Stimulated activated CD4-positive, alpha-beta T cell treated with anti-CD3 and anti-CD28 coated beads, Interleukin-4, amount 100 ng/mL, for 24 hours (primary cell): Measurements from ENCODE around the gene PTCD3.

Source experiments
- DNase-seq: peaks from one replicate; pipeline ENCODE4 v3.0.0-alpha.2; 2020

Gene PTCD3

DNA sequence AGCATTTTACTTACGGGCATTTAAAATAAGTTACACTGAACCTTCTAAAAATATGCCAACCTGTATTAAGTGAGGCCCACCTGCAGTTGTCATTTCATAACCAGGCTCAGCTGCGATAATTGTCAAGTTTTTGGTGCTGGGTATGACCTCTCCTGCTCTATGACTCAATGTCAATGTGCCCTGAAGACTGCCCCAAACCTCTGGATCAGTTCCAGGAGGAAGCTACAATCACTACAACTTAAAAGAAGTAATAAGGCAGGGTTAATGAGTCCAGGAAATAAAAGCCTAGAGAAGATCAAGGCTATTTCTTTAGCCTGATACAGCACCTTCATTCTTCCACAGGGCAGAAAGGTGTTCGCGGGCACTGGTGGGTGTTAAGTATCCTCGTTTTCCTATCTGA lies 23.3 kb upstream of the PTCD3 start:
- DNase-seq: no peak

DNA sequence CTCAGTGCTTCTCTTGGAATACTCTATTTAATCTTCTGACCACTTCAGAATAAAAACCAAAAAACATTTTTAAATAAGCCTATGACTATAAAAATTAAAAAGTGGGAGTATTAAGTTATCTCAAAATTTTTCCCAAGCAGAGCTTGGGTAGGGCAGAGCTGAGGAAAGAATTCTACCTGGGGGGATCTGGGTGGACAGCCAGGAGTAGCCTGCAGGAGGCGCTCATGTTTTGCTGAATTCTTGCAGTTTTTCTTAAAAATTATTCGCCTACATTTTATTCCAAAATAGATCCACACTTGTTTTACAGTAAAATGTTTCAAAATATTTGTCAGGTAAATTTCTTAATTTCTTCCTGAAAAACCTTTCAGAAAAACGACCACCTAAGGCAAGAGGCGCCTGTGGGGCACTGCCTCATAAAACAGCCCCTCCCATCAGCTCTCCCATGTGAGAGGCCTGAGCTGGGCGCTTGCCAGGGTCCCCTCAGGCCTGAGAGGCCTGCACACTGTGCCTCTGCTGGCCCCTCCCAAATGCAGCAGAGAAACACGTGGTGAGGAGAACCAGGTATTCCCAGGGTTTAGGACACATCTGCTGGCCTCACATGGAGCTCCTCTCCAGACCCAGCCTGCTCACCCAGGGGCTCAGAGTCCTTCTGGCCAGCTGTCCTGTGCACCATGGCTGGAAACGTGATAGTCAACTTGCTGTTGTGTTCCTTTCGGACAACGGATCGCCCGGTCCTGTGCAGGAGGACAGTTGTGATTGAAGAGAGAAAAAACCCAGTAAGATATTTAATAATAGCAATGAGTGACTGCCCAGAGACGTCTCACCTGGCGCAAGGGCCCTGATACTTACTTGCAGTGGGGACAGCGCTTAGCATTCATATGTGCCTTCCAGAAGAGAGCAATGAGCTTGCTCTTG lies 17.8 kb upstream of the PTCD3 start:
- DNase-seq: no peak

- no peak for DNase-seq
Measured at GRCh38 chr2:86094229-86094628, 11.8 kb upstream of the PTCD3 start.

DNA sequence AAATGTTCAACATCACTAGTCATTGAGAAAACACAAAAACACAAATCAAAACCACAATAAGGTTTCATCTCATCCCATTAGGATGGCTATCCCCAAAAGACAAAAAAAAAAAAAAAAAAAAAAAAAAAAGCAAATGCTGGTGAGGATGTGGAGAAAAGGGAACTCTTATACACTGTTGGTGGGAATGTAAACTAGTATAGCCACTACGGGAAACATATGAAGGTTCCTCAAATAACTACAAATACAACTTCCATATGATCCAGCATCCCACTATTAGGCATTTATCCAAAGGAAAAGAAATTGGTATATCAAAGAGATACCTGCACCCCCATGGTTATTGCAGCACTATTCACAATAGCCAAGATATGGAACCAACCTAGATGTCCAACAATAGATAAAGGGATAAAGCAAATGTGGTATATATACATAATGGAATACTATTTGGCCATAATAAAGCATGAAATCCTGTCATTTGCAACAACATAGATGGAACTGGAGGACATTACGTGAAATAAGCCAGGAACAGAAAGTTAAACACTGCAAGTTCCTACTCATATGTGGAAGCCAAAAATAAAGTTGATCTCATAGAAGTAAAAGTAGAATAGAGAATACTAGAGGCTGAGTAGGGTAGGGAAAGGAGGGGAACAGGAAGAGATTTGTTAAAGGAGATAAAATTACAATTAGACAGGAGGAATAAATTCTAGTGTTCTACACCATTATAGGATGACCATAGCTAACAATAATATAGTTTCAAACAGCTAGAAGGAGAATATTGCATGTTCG lies 8.7 kb upstream of the PTCD3 start:
- no peak for DNase-seq

- no peak for DNase-seq
Measured at GRCh38 chr2:86097913-86098312, 8.1 kb upstream of the PTCD3 start.

GRCh38 chr2:86102157-86102556 lies 3.9 kb upstream of the PTCD3 start:
- no peak for DNase-seq

- DNase-seq: peak; percentile 87
Measured at GRCh38 chr2:86105252-86105968, 625 bp upstream of the PTCD3 start, which contains the start of gene POLR1A. TSS of gene POLR1A (minus strand) at chr2:86105886. CDS start at chr2:86105776, 110 bp downstream.

DNA sequence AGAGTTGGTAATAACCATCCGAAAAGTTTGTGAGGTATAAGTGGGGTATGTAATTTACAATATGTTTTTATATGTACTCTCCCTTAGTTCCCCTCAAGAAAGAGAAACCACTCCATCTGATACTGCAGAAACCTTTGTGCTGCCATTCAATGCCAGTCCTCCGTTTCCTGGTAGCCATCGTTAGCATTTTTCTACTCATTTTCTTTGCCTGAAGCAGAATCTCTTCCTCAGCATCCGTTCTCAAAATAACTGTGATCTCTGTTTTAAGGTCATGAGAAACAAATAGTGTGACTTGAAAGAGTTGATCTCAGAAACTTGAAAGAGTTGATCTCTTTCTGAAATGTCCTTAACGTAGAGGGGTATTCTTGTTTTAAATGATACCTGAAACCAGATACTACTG lies 996 bp downstream of the PTCD3 start:
- no peak for DNase-seq

GRCh38 chr2:86118130-86118529 lies 12.1 kb downstream of the PTCD3 start:
- no peak for DNase-seq

DNA sequence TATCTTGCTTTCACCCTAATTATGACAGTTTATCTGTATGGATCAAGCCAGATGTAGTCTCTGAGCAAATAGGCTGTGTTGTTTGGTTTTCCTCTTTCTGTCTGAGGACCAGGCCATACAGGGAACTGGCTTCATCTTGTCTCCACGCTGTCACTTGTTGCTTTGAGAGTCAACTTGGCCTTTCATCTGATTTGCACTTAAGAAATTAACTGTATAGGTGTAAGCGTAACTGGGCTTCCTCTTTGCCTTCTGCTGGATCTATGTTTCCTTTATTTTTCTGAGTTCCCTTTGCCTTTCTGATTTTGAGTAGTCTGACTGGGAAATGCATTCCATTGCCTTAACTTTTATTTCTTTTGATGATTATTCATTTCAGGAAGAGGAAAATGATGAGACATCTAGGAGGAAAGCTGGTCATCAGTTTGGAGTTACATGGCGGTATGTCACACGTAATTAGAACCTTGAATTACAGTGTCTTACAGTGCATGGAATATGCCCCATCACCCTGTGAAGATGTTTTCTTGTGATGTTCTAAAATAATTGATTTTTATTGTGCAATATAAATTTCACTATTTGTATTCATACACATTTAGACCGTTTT lies 17.4 kb downstream of the PTCD3 start:
- no peak for DNase-seq

GRCh38 chr2:86124683-86125082 lies 18.6 kb downstream of the PTCD3 start:
- no peak for DNase-seq

- no peak for DNase-seq
Measured at GRCh38 chr2:86134709-86135108, 28.7 kb downstream of the PTCD3 start.

GRCh38 chr2:86135653-86136052 lies 29.6 kb downstream of the PTCD3 start:
- no peak for DNase-seq

- no peak for DNase-seq
Measured at GRCh38 chr2:86136141-86136540, 30.1 kb downstream of the PTCD3 start.

DNA sequence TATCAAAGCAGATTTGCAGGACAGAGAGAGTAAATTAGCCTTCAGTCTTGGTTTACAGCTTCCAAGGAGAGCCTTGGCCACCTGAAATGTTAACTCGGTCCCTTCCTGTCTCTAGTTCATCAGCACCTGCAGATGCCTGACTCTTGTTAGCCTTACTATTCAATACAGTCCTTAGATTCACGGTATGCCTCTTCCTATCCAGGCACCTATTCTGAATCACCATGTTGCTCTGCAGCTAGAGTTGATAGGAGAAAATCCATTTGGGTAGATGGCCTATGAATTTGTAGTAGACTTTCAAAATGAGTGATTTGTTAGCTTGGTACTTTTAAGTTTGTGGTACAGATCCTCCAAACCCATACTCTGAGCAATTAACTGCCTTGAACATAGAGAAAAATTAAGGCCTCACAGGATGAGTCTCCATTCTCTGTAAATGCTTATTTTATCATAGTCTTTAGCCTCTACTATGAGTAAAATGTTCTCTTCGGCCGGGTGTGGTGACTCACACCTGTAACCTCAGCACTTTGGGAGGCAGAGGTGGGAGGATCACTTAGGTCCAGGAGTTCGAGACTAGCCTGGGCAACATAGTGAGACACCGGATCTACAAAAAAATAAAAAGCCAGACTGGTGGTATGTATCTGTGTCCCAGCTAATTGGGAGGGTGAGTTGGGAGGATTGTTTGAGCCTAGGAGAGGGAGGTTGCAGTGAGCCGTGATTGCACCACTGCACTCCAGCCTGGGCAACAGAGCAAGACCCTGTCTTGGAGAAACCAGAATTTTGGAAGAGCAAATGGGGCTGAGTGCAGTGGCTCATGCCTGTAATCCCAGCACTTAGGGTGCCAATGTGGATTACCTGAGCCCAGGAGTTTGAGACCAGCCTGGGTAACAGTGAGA lies 32.9 kb downstream of the PTCD3 start:
- DNase-seq: peak; percentile 8

- DNase-seq: no peak
Measured at GRCh38 chr2:86139981-86140380, 33.9 kb downstream of the PTCD3 start.

DNA sequence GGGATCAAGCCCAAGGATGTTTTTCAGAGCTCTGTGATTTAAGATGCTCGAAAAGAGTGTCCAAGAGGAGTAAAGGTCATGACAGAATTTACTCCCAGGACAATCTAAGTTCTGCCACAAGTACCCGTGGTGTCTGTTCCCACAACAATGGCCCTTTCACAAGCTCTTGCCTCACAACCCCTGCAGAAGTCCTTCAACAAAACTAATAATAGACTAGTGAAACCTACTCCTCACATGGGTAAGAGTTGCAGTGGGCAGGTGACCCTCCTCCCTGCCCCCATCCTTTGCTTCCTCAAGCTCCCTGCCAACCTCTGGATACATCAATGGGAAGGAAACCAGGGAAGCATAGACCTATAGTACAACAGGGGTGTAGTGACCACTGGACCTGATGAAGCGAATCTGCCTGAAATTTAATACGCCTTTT lies 34.9 kb downstream of the PTCD3 start:
- no peak for DNase-seq

GRCh38 chr2:86142436-86143257 lies 36.6 kb downstream of the PTCD3 start:
- no peak for DNase-seq

DNA sequence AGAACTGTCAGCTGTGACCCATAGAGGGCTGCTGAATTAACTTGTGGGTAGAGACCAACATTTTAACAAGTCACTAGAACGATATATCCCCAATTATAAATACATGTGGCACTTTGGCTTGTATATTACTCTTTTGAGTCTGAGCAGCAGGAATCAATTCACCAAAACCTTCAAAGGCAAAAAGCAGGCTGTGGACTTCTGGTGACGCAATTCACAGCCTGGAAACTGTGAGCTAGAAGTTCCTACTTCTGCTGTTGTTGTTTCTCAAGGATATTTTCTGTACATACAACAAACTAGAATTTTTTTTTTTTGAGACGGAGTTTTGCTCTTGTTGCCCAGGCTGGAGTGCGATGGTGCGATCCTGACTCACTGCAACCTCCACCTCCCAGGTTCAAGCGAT lies 37.3 kb downstream of the PTCD3 start:
- no peak for DNase-seq

GRCh38 chr2:86143926-86144685 lies 38.1 kb downstream of the PTCD3 start:
- no peak for DNase-seq
